ENCODE measurements around the gene PSMG1. TPM values are rescaled to one million over a fixed set of nuclear protein-coding genes. Genes with fewer than 3 reads are reported as not detected.

PSMG1 gene
- total RNA-seq, 1 donor from 2014 or later = 25.4 TPM

- H3K4me3 ChIP-seq = no peak overlapping the region
Observed at GRCh38 chr21:39153373-39153772, 29.9 kb downstream of the PSMG1 start.

GRCh38 chr21:39152271-39152670, 31.0 kb downstream of the PSMG1 start:
- intact Hi-C loops (cut with DNase I) = no loop called here
- Histone ChIP-seq H3K9me3 (no peaks in the 10 kb centered on the region), H3K36me3 (no peaks in the 10 kb centered on the region), H3K27me3 (no peaks in the 10 kb centered on the region), H3K4me1 (peaks cover 0 to 4% of the 10 kb centered on the region in 2 donors), H3K4me3 (no peak overlapping the region), H3K27ac (no peak overlapping the region)
- no peak for DNase-seq (ENCODE audit: low spot score in 2 of 2)
- TF ChIP-seq CTCF (IDR thresholded peaks at IDR 0.05) = no peak

More at GRCh38 chr21:39153373-39153772, 29.9 kb downstream of the PSMG1 start:
- H3K9me3 ChIP-seq = no peaks in the 10 kb centered on the region
- intact Hi-C loops (cut with DNase I) = no loop called here
- no peaks in the 10 kb centered on the region for H3K36me3 ChIP-seq
- no peak overlapping the region for H3K27ac ChIP-seq
- H3K4me1 ChIP-seq = peaks cover 0 to 4% of the 10 kb centered on the region in 2 donors
- no peaks in the 10 kb centered on the region for H3K27me3 ChIP-seq
- DNase-seq (ENCODE audit: low spot score in 2 of 2) = no peak
- TF ChIP-seq CTCF (IDR thresholded peaks at IDR 0.05) = peak in 1 of 3 experiments; percentile 27

GRCh38 chr21:39150877-39151276, 32.4 kb downstream of the PSMG1 start:
- H3K27ac ChIP-seq = no peak overlapping the region
- H3K4me3 ChIP-seq = no peak overlapping the region
- no peak for DNase-seq (ENCODE audit: low spot score in 2 of 2)
- intact Hi-C loops (cut with DNase I) = no loop called here
- no peaks in the 10 kb centered on the region for H3K36me3 ChIP-seq
- H3K27me3 ChIP-seq = no peaks in the 10 kb centered on the region
- no peak for TF ChIP-seq CTCF (IDR thresholded peaks at IDR 0.05)
- peaks cover 0 to 4% of the 10 kb centered on the region in 2 donors for H3K4me1 ChIP-seq
- no peaks in the 10 kb centered on the region for H3K9me3 ChIP-seq

GRCh38 chr21:39150316-39150715, 32.9 kb downstream of the PSMG1 start:
- no peak for TF ChIP-seq CTCF (IDR thresholded peaks at IDR 0.05)

GRCh38 chr21:39149882-39150281, 33.4 kb downstream of the PSMG1 start:
- Histone ChIP-seq H3K4me3 (no peak overlapping the region), H3K9me3 (no peaks in the 10 kb centered on the region), H3K4me1 (no peaks in the 10 kb centered on the region), H3K27me3 (no peaks in the 10 kb centered on the region), H3K27ac (no peak overlapping the region), H3K36me3 (no peaks in the 10 kb centered on the region)
- DNase-seq (ENCODE audit: low spot score in 2 of 2) = no peak
- TF ChIP-seq CTCF (IDR thresholded peaks at IDR 0.05) = no peak
- intact Hi-C loops (cut with DNase I) = no loop called here

More at GRCh38 chr21:39150316-39150715, 32.9 kb downstream of the PSMG1 start:
- Histone ChIP-seq H3K9me3 (no peaks in the 10 kb centered on the region), H3K36me3 (no peaks in the 10 kb centered on the region), H3K27me3 (no peaks in the 10 kb centered on the region), H3K27ac (no peak overlapping the region), H3K4me3 (no peak overlapping the region), H3K4me1 (no peaks in the 10 kb centered on the region)
- intact Hi-C loops (cut with DNase I) = no loop called here
- no peak for DNase-seq (ENCODE audit: low spot score in 2 of 2)

- DNase-seq (ENCODE audit: low spot score in 2 of 2) = no peak
- intact Hi-C loops (cut with DNase I) = no loop called here
Observed at GRCh38 chr21:39148975-39149374, 34.3 kb downstream of the PSMG1 start.

More at GRCh38 chr21:39148975-39149374, 34.3 kb downstream of the PSMG1 start:
- Histone ChIP-seq H3K36me3 (no peaks in the 10 kb centered on the region), H3K4me1 (no peaks in the 10 kb centered on the region), H3K4me3 (no peak overlapping the region), H3K27ac (no peak overlapping the region), H3K27me3 (no peaks in the 10 kb centered on the region), H3K9me3 (no peaks in the 10 kb centered on the region)
- no peak for TF ChIP-seq CTCF (IDR thresholded peaks at IDR 0.05)
